Measurements from ENCODE around the gene BMPR2.
"Not testable (repeated sequence)": the region's sequence is repeated elsewhere in the genome, so short reads cannot be mapped to it uniquely, and the experiment has no call there.

The BMPR2 gene

GRCh38 chr2:202529389-202529788 lies 153.3 kb downstream of the BMPR2 start:
- no peak for DNase-seq (ENCODE audit: low read depth in 2 of 2)

- DNase-seq (ENCODE audit: low read depth in 2 of 2): no peak
These were observed 153.9 kb downstream of the BMPR2 start for GRCh38 chr2:202530038-202530437.

- not testable (repeated sequence) for DNase-seq (ENCODE audit: low read depth in 2 of 2)
These were observed 159.2 kb downstream of the BMPR2 start for GRCh38 chr2:202535290-202535689.

DNA sequence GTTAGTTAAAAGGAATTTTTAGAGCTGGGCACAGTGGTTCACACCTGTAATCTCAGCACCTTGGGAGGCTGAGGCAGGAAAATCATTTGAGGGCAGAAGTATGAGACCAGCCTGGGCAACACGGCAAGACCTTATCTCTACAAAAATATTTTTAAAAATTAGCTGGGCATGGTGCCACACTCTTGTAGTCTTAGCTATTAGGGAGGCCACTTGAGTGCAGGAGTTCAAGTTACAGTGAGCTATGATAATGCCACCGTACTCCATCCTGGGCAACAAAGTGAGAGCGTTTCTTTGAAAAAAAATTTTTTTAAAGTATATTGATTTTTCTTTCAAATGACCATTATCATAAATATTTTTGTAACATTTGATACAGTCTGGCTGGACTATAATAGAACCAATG lies 165.0 kb downstream of the BMPR2 start:
- no peak for DNase-seq (ENCODE audit: low read depth in 2 of 2)

- DNase-seq (ENCODE audit: low read depth in 2 of 2): no peak
These were observed 166.0 kb downstream of the BMPR2 start for GRCh38 chr2:202542142-202542541.

DNA sequence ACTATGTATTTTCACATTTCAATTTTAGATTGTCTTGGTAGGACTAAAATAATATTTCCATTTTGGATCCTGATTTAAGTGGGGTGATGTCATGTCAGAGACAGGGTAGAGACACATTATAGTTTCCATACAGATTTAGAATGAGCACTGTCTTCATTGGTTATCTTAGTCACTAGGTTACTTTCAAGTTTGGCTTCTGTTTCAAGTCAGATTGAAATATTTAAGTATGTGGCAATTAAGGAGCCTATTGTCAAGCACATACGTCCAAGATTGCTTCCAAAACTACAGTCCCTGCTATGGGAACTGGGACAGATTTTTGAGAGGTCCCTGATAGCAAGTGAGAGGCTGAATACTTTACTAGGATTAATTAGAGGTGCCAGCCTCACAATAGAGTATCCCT lies 169.4 kb downstream of the BMPR2 start:
- no peak for DNase-seq (ENCODE audit: low read depth in 2 of 2)

DNA sequence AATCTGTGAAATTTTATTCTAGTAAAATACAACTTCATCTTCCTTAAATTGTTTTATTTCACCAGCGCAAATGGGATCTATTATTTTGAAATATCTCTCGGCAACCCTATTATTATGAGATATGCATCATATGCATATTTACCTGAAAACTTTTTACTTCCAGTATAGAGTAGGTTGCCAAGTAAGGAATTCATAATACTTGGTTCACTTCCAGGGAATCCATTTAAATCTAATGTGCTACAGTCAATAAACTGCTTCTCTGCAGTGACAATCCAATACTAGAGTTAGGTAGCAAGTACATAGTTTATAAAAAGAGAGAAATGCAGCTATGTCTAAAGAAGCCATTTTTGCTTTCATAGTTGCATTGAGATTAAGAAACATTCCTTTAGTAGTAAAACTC lies 169.8 kb downstream of the BMPR2 start:
- no peak for DNase-seq (ENCODE audit: low read depth in 2 of 2)

DNA sequence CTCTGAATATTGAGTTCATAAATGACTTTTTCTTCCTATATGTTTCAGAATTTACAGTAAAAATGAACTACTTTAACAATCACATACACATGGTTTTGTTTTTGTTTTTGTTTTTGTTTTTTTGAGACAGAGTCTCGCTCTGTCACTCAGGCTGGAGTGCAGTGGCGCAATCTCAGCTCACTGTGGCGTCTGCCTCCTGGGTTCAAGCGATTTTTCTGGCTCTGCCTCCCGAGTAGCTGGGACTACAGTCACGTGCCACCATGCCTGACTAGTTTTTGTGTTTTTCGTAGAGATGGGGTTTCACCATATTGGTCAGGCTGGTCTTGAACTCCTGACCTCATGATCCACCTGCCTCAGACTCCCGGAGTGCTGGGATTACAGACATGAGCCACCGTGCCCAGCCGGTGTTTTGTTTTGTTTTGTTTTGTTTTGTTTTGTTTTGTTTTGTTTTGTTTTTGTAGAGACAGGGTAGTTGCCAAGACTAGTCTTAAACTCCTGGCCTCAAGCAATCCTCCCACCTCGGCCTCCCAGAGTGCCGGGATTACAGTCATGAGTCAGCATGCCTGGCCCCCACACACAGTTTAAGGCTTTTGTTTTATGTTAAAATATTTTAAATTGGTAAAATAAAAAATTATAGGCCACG lies 170.5 kb downstream of the BMPR2 start:
- DNase-seq (ENCODE audit: low read depth in 2 of 2): not testable (repeated sequence)

DNA sequence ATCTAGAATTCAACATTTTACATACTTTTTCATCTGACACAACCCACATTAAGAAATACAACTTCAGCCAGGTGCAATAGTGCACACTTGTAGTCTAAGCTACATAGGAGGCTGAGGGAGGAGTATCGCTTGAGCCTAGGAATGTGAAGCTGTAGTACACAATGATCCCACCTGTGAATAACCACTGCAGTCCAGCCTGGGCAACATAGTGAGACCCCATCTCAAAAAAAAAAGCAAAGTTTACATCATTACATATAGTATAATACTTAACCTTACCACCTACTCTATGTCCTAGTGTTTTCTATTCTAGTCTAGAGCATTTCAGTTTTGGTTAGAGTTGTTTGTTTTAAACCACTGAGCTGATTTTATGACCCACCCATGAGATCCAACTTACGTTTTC lies 172.1 kb downstream of the BMPR2 start:
- no peak for DNase-seq (ENCODE audit: low read depth in 2 of 2)

- DNase-seq (ENCODE audit: low read depth in 2 of 2): not testable (repeated sequence)
These were observed 174.9 kb downstream of the BMPR2 start for GRCh38 chr2:202551000-202551399.

DNA sequence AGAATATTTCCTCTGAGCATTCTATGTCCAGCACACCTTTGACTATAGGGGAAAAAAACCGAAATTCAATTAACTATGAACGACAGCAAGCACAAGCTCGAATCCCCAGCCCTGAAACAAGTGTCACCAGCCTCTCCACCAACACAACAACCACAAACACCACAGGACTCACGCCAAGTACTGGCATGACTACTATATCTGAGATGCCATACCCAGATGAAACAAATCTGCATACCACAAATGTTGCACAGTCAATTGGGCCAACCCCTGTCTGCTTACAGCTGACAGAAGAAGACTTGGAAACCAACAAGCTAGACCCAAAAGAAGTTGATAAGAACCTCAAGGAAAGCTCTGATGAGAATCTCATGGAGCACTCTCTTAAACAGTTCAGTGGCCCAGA lies 179.2 kb downstream of the BMPR2 start:
- DNase-seq (ENCODE audit: low read depth in 2 of 2): no peak

- no peak for DNase-seq (ENCODE audit: low read depth in 2 of 2)
These were observed 184.1 kb downstream of the BMPR2 start for GRCh38 chr2:202560200-202560599.

GRCh38 chr2:202564226-202564625 lies 188.1 kb downstream of the BMPR2 start:
- no peak for DNase-seq (ENCODE audit: low read depth in 2 of 2)

DNA sequence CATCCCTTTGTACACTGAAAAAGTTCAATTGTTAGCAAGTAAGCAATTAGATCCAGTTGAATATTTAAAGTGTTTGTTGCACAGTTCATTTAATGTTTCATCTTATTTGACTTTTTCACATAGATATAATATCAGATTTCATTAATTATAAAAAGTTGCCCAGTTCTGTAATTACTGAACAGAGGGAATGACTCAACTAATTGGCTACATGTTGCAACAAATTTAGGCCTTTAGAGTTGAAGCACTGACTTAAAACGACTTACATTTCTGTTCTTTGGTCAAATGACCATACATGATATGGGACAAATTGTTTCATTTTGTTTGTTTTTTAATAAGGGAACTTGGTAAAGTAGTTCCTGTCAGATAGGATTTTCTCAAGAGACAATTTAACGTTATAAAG lies 190.2 kb downstream of the BMPR2 start:
- DNase-seq (ENCODE audit: low read depth in 2 of 2): no peak

DNA sequence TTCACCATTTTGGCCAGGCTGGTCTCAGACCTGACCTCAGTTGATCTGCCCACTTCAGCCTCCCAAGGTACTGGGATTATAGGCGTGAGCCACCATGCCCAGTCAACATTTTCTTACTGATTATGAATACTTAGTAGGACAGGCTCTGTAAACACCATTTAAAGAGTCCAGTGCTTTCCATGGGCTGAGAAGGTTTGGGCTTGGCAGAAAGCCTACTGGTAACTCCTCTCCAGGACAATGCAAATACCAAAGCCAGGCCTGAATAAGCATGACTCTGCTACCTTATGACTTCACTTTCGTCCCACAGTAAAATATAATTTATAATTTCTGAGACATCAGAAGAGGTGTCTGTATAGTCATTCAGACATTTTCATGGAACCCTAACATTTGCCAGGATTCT lies 198.4 kb downstream of the BMPR2 start:
- DNase-seq (ENCODE audit: low read depth in 2 of 2): no peak

- not testable (repeated sequence) for DNase-seq (ENCODE audit: low read depth in 2 of 2)
These were observed 199.1 kb downstream of the BMPR2 start for GRCh38 chr2:202575194-202575593.

- DNase-seq (ENCODE audit: low read depth in 2 of 2): no peak
These were observed 201.4 kb downstream of the BMPR2 start for GRCh38 chr2:202577250-202578183.

DNA sequence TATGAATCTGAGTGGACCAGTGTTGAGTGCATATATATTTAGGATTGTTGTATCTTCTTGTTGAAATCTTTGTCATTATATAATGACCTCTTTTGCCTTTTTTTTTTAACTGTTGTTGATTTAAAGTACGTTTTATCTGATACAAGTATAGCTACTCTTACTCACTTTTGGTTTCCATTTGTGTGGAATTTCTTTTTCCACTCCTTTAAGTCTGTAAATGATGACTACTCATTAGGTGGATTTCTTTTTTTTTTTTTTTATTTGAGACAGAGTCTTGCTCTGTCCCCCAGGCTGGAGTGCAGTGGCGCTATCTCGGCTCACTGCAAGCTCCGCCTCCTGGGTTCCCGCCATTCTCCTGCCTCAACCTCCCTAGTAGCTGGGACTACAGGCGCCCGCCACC lies 206.7 kb downstream of the BMPR2 start:
- DNase-seq (ENCODE audit: low read depth in 2 of 2): not testable (repeated sequence)

- DNase-seq (ENCODE audit: low read depth in 2 of 2): no peak
These were observed 207.6 kb downstream of the BMPR2 start for GRCh38 chr2:202583709-202584219.

- DNase-seq (ENCODE audit: low read depth in 2 of 2): peak; percentile 17 to 33
These were observed 212.8 kb downstream of the BMPR2 start for GRCh38 chr2:202588647-202589581.

GRCh38 chr2:202589582-202589949 lies 213.4 kb downstream of the BMPR2 start:
- no peak for DNase-seq (ENCODE audit: low read depth in 2 of 2)

GRCh38 chr2:202592566-202592965 lies 216.4 kb downstream of the BMPR2 start:
- no peak for DNase-seq (ENCODE audit: low read depth in 2 of 2)

Data from stimulated activated CD8-positive, alpha-beta memory T cell treated with anti-CD3 and anti-CD28 coated beads, Interleukin-7, amount 100 ng/mL, for 1 hour (primary cell).